ENCODE data around the gene LIX1.

The LIX1 gene

DNA sequence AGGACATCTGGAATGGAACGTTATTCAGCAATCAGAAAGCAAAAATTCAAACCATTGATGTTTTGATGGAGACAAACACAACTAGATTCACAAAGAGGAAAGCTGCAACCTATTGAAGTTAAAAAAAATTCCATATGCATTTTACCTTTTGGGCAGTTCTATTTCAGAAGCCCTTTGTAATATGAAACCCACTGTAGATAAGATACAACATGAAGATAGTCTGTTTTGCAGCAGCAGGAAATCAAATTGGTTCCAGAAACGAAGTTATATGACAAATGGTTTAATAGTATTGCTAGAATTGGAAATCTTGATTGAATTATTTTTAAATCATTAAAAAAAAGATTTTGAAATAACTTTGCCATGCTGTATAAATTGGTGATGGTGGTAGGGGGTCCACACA is 872 bp downstream of the LIX1 start:
- no peak for DNase-seq

DNA sequence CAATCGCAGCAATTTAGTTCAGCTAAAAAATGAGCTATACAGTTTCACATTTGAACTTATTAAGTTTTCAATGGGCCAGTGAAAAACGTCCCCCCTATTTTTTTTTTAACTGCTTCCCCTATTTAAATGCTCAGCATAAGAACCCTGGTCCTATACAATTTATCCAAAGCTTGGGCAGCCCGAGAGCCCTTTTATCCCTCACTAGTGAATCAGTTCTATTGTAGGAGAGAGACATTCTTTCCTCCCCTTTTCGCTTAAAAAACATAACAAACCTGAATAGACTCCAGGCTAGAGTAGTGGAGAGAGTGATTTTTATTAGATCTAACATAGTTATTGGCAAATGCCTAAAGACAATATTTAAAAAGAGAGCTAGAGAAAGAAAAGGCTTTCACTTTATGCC is 1.4 kb downstream of the LIX1 start:
- no peak for DNase-seq

DNA sequence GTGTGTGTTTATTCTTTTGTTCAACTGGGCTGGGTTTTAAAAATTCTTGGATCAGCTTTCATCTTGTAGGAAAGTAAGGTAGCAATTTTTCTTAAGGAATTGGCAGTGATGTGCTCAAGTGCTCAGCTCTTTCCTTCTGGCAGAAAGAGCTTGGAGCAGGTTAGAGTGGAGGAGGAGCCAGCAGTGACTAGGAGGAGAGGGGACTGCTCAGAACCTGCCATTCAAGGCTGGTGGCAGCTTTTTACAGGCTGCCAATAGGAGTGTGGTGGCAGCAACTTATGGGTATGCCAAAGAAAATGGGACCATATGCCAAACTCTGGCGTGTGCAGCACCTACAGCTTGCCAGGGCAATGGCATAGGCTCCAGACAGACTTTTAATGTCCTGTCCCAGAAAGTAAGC is 2.2 kb downstream of the LIX1 start:
- DNase-seq: peak in 27 of 58 donors; percentile 4 to 51 (median 16)

DNA sequence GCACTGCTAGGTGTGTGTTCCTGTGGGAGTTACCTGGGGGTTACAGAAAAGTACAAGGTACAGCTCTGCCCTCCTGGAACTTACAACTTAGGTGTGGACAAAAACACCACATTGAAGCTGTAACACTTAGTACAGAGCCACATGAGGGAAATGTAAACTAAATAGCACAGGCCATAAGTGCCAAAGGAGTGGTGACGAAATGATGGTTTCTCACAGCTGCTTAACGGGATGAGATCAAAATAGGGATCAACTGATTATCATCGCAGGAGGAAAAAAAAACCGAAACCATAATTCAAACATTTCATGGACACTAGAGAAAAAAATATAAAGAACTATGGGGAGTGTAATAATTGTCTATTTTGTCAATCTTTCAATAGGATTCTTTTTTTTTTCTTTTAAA is 5.9 kb downstream of the LIX1 start:
- no peak for DNase-seq

- no peak for DNase-seq
Measured at GRCh38 chr5:97135868-97136267, 6.5 kb downstream of the LIX1 start.

- no peak for DNase-seq
Measured at GRCh38 chr5:97134634-97135033, 7.8 kb downstream of the LIX1 start.

DNA sequence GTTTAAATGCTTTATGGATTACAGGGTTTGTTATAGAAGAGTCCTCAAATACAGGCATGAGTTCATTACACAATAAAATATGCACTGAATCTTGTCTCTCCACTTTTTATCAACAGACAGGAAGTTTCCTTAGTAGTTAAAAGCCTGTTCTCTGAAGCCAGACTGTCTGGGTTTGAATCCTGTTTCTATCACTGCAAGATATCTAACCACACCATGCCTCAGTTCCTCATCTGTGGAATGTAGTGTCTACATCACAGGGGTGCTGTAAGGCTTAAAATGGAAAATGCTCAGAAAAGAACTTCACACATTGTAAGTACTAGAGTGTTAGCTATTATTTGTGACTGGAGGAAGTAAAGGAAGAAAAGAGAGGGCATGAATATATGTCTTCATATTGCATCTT is 9.3 kb downstream of the LIX1 start:
- no peak for DNase-seq

- DNase-seq: no peak
Measured at GRCh38 chr5:97131921-97132320, 10.5 kb downstream of the LIX1 start.

GRCh38 chr5:97131139-97131710 is 11.2 kb downstream of the LIX1 start:
- DNase-seq: no peak

GRCh38 chr5:97127727-97128126 is 14.7 kb downstream of the LIX1 start:
- DNase-seq: peak in 1 of 58 donors; percentile 10

DNA sequence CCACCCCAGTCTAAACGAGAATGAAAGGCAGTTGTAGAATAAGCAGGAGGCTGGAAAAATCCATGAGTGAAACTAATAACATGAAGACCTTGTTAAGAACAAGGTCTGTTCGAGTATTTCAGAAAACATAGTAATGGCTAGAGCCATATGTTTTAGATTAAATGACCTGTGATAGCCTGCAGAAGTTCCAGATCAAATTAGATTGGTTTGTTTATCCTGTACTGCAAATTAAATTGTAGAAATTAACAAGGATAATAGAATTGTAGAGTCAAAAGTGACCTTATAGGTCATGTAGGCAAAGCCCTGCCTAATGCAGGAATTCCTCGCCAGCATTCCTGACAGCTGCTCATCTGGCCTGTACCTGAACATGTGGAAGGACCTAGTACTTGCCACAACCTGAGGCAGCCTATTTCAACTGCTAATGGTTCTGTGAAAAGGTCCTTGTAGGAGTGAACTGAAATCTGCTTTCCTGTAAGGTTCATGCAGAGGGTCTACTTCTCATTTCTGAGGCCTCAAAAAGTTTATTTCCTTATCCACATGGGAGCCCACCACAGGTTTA is 17.2 kb downstream of the LIX1 start:
- DNase-seq: no peak

GRCh38 chr5:97124335-97124734 is 18.1 kb downstream of the LIX1 start:
- DNase-seq: no peak

DNA sequence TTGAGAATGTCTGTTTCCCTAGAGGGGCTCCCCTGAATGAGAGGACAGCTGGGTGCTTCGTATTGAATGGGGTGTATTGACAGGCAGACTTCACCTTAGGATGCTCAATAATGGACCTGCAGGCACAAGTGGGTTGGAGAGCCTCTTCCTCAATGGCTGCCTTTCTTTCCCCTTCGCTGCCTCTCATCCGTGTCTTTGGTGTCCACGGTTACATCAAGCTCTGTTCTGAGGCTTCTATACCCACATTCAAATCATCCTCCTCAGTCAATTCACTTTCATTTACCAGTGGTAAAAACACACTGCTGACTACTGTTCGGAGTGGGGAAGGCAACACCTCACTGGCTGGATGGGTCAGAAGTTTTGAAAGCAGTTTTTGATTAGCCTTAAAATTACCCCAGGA is 20.6 kb downstream of the LIX1 start:
- DNase-seq: no peak

DNA sequence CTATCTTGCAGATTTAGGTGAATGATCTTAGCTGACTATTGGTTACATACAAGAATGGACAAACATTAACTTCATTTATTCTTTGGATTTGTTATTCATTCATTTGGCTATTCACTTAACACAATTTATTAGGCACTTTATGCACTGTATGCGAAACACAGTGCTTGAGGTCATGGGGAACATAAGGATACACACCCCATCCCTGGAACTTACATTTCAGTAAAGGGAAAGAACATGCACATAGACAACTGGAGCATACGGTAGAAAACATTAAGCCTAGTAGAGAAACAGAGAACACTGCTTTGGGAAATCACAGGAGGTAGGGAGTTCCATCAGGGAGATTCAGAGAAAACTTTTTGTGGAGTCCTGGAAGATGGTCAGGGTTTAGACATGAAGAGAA is 22.2 kb downstream of the LIX1 start:
- DNase-seq: no peak

GRCh38 chr5:97119007-97119390 is 23.4 kb downstream of the LIX1 start:
- peak in 1 of 58 donors; percentile 6 for DNase-seq

DNA sequence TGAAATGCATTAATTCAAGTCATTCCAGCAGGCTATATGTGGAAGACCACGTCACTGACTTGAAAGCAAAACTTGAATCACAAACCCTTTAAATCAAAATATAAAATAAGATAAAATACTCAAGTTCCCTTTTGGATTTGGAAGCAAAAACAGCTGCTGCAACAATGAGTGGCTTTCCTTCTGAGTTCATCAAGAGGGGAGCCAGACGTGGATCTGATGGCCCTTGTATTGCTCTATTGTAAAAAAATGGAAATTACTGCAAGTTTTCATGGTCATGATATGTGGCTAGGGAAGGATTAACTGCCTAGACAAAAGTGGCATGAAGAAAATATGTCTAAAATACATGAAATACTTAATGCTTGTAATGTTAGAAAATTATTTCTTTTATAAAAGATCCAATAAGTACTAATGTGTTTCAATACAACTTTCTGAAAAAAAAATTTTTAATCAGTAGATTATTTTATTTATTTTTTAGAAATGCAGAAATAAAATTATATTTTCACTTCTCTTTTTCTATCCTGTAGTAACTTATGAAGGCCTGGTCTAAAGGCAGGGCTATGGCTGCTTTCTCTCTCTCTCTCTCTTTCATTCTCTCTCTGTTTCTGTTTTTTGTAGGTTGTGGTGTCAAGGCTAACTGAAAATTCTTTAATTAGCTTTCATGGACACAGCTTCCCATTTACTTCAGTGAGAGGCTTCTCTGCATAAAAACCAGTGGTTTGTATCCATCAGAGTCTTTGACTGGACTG is 24.0 kb downstream of the LIX1 start:
- DNase-seq: no peak

DNA sequence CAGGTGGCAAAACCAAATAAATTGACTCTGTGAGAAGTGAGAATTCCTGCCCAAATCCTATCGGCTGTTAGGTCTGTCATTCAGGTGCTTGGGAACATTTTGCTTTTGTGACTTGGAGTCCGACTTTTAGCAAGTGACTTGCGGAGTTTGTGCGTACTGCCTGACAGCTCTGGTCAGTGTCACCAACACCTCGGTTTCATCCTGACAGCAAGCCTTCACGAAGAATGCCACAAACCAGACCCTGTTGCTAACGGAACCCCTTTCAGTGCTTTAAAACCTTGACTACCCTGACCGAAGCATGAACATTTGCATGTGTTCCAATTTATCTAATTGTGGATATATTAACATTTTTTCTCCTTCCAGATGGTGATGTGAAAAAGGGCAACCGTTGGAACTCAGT is 26.5 kb downstream of the LIX1 start:
- DNase-seq: no peak

GRCh38 chr5:97112230-97112629 is 30.2 kb downstream of the LIX1 start:
- DNase-seq: no peak

- DNase-seq: no peak
Measured at GRCh38 chr5:97111616-97112015, 30.8 kb downstream of the LIX1 start.

DNA sequence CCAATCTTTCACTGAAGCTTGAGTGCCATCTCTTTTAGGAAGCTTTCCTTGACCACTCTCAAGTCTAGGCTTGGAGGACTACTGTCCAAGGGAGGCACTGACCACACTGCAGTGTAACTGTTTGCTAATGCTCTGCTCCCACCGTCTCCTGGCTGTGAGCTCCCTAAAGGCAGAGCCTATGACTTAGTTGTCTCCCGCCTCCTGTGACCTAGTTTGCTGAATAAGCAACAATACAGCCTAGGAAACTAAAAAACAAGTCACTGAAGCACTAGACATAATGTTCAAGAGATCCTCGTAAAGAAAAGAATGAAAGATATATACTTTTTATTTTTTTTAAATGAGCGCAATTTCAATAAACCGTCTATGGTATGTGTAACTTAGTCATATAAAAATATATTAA is 31.4 kb downstream of the LIX1 start:
- DNase-seq: peak in 1 of 58 donors; percentile 2

GRCh38 chr5:97107318-97107717 is 35.1 kb downstream of the LIX1 start:
- no peak for DNase-seq

DNA sequence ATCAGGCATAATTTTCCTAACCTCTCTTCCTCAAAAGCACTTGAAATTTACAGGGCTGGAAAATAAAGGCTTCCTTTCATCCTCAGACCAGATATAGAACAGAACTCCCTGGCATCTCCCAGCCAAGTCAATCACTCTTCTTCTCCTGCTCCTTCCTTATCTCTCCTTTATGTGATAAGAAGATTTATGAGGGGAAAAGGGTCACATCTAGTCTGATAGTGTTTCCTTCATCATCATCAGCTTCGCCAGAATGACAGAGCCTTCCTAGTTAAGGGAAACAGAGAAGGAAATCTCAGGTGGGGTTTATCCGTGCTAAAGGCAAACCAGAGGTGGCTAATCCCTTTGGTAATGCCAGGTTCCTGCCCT is 36.2 kb downstream of the LIX1 start:
- no peak for DNase-seq

DNA sequence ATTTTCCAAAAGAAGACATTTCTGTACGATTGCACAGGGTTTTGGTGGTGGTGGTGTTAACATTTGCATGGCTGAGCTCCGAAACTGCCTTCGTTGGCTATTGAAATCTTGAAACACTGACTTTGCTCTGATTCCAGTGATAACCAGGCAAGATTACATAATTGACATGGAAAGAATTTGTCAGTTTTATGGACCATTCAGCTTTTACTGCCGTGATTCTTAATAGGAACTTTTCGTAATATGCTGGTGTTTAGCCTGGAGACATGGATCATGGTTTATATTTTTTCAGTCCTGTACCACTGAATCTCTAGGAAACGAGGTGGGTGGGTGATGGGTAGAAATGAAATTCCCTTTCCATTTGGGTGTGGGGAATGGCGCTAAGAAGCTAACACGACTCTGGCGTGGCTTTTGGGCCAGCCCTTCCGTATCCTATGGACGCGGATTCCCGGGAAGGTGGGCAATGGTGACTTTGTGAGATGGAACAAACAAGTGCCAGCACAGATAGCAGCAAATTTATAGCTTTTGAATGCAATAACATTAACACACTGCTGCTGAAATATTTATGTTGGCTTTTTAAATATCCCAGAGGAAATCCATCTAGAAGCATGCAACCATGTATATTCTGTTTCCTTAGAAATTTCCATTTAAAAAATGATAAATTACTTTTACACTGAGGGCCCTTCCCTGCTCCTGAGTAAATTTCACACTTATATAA is 36.8 kb downstream of the LIX1 start:
- no peak for DNase-seq

Data from anterior cingulate cortex (tissue), 58 donors.